GM12878 (cell line): ENCODE data around the gene TAPBP. TPM values are rescaled to one million over a fixed set of nuclear protein-coding genes. Genes with fewer than 3 reads are reported as not detected.

Experiments used
- CBFB ChIP-seq: IDR thresholded peaks from 2 replicates; pipeline ENCODE4 v1.6.1; 2016; ENCODE audit warnings: antibody characterized with exemption, low read depth
- CREB1 ChIP-seq: IDR thresholded peaks from 2 replicates; pipeline ENCODE4 v1.6.1; 2012; ENCODE audit warnings: low read depth, mild to moderate bottlenecking, inconsistent platforms
- EGR1 ChIP-seq, 2 experiments: IDR thresholded peaks; 1 replicate in 1 of 2; 2 replicates in 1 of 2; pipeline ENCODE4 v1.6.1; 2011 to 2012; ENCODE audit warnings: low read depth in 2 of 2, low read length in 2 of 2, borderline replicate concordance in 1 of 2, mild to moderate bottlenecking in 1 of 2, moderate library complexity in 1 of 2
- MEF2B ChIP-seq: fragments of 450-650 bp; IDR thresholded peaks from 2 replicates; pipeline ENCODE4 v1.6.1; 2018; ENCODE audit warnings: mild to moderate bottlenecking, moderate library complexity; ENCODE audit not compliant: partially characterized antibody, poor library complexity, severe bottlenecking
- MTA2 ChIP-seq: fragments of 450-650 bp; IDR thresholded peaks from 2 replicates; pipeline ENCODE4 v1.6.1; 2016; ENCODE audit warnings: low read depth, mild to moderate bottlenecking, moderate library complexity
- MXI1 ChIP-seq: fragments of 150-350 bp; IDR thresholded peaks from 2 replicates; pipeline ENCODE4 v1.6.1; 2011; ENCODE audit warnings: low read depth, mild to moderate bottlenecking, inconsistent platforms, low read length, improper control_type of control experiment
- NFYB ChIP-seq: IDR thresholded peaks from 2 replicates; pipeline ENCODE4 v1.6.1; 2011; ENCODE audit warnings: low read depth, mild to moderate bottlenecking, low read length, improper control_type of control experiment, moderate library complexity; ENCODE audit not compliant: insufficient read depth
- NR2C1 ChIP-seq: fragments of 450-650 bp; IDR thresholded peaks from 2 replicates; pipeline ENCODE4 v1.6.1; 2017; ENCODE audit warnings: antibody characterized with exemption, mild to moderate bottlenecking, moderate library complexity
- PAX5 ChIP-seq: IDR thresholded peaks from 2 replicates; pipeline ENCODE4 v1.6.1; 2011; ENCODE audit warnings: low read depth, low read length, borderline replicate concordance
- RB1 ChIP-seq: fragments of 450-650 bp; formaldehyde crosslinking; IDR thresholded peaks from 2 replicates; pipeline ENCODE4 v1.6.1; 2017; ENCODE audit warnings: mild to moderate bottlenecking, borderline replicate concordance
- SMAD1 ChIP-seq: fragments of 450-650 bp; IDR thresholded peaks from 2 replicates; pipeline ENCODE4 v1.6.1; 2018; ENCODE audit warnings: mild to moderate bottlenecking, low read depth; ENCODE audit not compliant: partially characterized antibody
- SPI1 ChIP-seq: IDR thresholded peaks from 2 replicates; pipeline ENCODE4 v1.6.1; 2011; ENCODE audit warnings: low read depth, mild to moderate bottlenecking, low read length, moderate library complexity, borderline replicate concordance; ENCODE audit not compliant: insufficient read depth
- SRF ChIP-seq, 2 experiments: IDR thresholded peaks; 2 replicates each; pipeline ENCODE4 v1.6.1; 2011; ENCODE audit warnings: low read depth in 2 of 2, low read length in 2 of 2, mild to moderate bottlenecking in 1 of 2, moderate library complexity in 1 of 2
- STAT1 ChIP-seq: fragments of 450-650 bp; conservative IDR thresholded peaks from 2 replicates; pipeline ENCODE4 v1.6.1; 2014; ENCODE audit warnings: antibody characterized with exemption, mild to moderate bottlenecking
- TAF1 ChIP-seq: IDR thresholded peaks from 2 replicates; pipeline ENCODE4 v1.6.1; 2011; ENCODE audit warnings: mild to moderate bottlenecking, low read depth, low read length, borderline replicate concordance
- TARDBP ChIP-seq: IDR thresholded peaks from 2 replicates; pipeline ENCODE4 v1.6.1; 2016; ENCODE audit warnings: borderline replicate concordance
- TCF7 ChIP-seq: IDR thresholded peaks from 2 replicates; pipeline ENCODE4 v1.6.1; 2014; ENCODE audit warnings: antibody characterized with exemption, borderline replicate concordance
- USF1 ChIP-seq: IDR thresholded peaks from 2 replicates; pipeline ENCODE4 v1.6.1; 2011; ENCODE audit warnings: borderline replicate concordance, low read depth, mild to moderate bottlenecking, moderate library complexity, mixed read lengths, low read length; ENCODE audit not compliant: insufficient read depth; ENCODE audit errors: extremely low read length
- YY1 ChIP-seq: IDR thresholded peaks from 2 replicates; pipeline ENCODE4 v1.6.1; 2011; ENCODE audit warnings: low read depth, mild to moderate bottlenecking, low read length
- ZNF217 ChIP-seq: fragments of 450-650 bp; IDR thresholded peaks from 2 replicates; pipeline ENCODE4 v1.6.1; 2017; ENCODE audit warnings: antibody characterized with exemption, mild to moderate bottlenecking
- ZSCAN29 ChIP-seq: fragments of 450-650 bp; IDR thresholded peaks from 2 replicates; pipeline ENCODE4 v1.6.1; 2017; ENCODE audit warnings: mild to moderate bottlenecking, moderate library complexity
- polyA plus RNA-seq, 11 experiments: library from polyadenylated mRNA; depleted of rRNA in 4 of 11; unstranded in 6 of 11; stranded (reverse) in 5 of 11; fragments of >200 nt; fragmentation: Nextera tagmentation in 4 of 11; fragmentation: Illumina TruSeq in 1 of 11; extraction: Ambion mirVana in 4 of 11; extraction: Trizol in 1 of 11; gene quantifications; 1 replicate in 1 of 11; 2 replicates in 10 of 11; pipeline versions ENCODE4 v1.2.1 to v1.2.3, GENCODE V29; 2011 to 2016; ENCODE audit warnings: inconsistent platforms in 2 of 11, missing spikeins in 2 of 11, low read depth in 1 of 11
- total RNA-seq, 4 experiments: library from RNA; depleted of rRNA in 3 of 4; stranded (reverse); fragments of >200 nt in 3 of 4; fragmentation: Illumina TruSeq in 1 of 4; extraction: Trizol in 1 of 4; gene quantifications; 2 replicates each; pipeline versions ENCODE4 v1.2.1 to v1.2.3, GENCODE V29; 2013 to 2021
- TF ChIP-seq, protein P1 (sequence below): fragments of 450-650 bp; IDR thresholded peaks from 2 replicates; pipeline ENCODE4 v1.6.1; 2017; ENCODE audit warnings: borderline replicate concordance
- TF ChIP-seq, protein P2 (sequence below): IDR thresholded peaks from 2 replicates; pipeline ENCODE4 v1.6.1; 2012; ENCODE audit warnings: low read depth, low read length, improper control_type of control experiment
- TF ChIP-seq, protein P3 (sequence below): fragments of 450-650 bp; IDR thresholded peaks from 2 replicates; pipeline ENCODE4 v1.6.1; 2018; ENCODE audit warnings: mild to moderate bottlenecking, low read depth, moderate library complexity; ENCODE audit not compliant: partially characterized antibody

The TAPBP gene
- total and polyA plus RNA-seq, 10 of the 15 experiments (the other 5 are each of a cell fraction or from before 2014, with no cell fraction given), result 14.6 to 210 (median 78.1) TPM

GRCh38 chr6:33299237-33299944 lies 14.5 kb downstream of the TAPBP start (continued):
- TF ChIP-seq SMAD1 (no peak), MTA2 (peak; percentile 63; the same call in 1 of the 2 replicates), TCF7 (peak; percentile 44; the same call in 1 of the 2 replicates), PAX5 (no peak; the same call in 1 of the 2 replicates), MXI1 (peak; percentile 13; the same call in 1 of the 2 replicates), SPI1 (0 out of 2 replicates have a peak, but pooled peaks have one; percentile 1), SRF (IDR thresholded peaks at IDR 0.05; ENCODE audit: low read depth in 2 of 2, low read length in 2 of 2) (peak; percentile 59 to 89), USF1 (no peak), NR2C1 (no peak), STAT1 (peak; percentile 53; the same call in 1 of the 2 replicates), EGR1 (IDR thresholded peaks at IDR 0.05; ENCODE audit: borderline replicate concordance in 1 of 2, low read depth in 2 of 2, low read length in 2 of 2) (peak; percentile 50 to 96), TAF1 (peak; percentile 76; the same call in 1 of the 2 replicates), RB1 (peak; percentile 66), NFYB (no peak), CREB1 (peak; percentile 27), YY1 (peak; percentile 64), TARDBP (peak; percentile 28; the same call in 1 of the 2 replicates), ZSCAN29 (peak; percentile 57; the same call in 1 of the 2 replicates), CBFB (peak; percentile 98), ZNF217 (no peak), MEF2B (peak; percentile 94)
- TF ChIP-seq, protein P1, sequence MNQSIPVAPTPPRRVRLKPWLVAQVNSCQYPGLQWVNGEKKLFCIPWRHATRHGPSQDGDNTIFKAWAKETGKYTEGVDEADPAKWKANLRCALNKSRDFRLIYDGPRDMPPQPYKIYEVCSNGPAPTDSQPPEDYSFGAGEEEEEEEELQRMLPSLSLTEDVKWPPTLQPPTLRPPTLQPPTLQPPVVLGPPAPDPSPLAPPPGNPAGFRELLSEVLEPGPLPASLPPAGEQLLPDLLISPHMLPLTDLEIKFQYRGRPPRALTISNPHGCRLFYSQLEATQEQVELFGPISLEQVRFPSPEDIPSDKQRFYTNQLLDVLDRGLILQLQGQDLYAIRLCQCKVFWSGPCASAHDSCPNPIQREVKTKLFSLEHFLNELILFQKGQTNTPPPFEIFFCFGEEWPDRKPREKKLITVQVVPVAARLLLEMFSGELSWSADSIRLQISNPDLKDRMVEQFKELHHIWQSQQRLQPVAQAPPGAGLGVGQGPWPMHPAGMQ, result no peak
- TF ChIP-seq, protein P2, sequence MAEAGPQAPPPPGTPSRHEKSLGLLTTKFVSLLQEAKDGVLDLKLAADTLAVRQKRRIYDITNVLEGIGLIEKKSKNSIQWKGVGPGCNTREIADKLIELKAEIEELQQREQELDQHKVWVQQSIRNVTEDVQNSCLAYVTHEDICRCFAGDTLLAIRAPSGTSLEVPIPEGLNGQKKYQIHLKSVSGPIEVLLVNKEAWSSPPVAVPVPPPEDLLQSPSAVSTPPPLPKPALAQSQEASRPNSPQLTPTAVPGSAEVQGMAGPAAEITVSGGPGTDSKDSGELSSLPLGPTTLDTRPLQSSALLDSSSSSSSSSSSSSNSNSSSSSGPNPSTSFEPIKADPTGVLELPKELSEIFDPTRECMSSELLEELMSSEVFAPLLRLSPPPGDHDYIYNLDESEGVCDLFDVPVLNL, result peak; percentile 43; the same call in 1 of the 2 replicates
- TF ChIP-seq, protein P3, sequence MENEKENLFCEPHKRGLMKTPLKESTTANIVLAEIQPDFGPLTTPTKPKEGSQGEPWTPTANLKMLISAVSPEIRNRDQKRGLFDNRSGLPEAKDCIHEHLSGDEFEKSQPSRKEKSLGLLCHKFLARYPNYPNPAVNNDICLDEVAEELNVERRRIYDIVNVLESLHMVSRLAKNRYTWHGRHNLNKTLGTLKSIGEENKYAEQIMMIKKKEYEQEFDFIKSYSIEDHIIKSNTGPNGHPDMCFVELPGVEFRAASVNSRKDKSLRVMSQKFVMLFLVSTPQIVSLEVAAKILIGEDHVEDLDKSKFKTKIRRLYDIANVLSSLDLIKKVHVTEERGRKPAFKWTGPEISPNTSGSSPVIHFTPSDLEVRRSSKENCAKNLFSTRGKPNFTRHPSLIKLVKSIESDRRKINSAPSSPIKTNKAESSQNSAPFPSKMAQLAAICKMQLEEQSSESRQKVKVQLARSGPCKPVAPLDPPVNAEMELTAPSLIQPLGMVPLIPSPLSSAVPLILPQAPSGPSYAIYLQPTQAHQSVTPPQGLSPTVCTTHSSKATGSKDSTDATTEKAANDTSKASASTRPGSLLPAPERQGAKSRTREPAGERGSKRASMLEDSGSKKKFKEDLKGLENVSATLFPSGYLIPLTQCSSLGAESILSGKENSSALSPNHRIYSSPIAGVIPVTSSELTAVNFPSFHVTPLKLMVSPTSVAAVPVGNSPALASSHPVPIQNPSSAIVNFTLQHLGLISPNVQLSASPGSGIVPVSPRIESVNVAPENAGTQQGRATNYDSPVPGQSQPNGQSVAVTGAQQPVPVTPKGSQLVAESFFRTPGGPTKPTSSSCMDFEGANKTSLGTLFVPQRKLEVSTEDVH, result peak; percentile 91
